ENCODE measurements around the gene MACROD2.

The MACROD2 gene

GRCh38 chr20:15220778-15221565 is 1225.7 kb downstream of the MACROD2 start:
- no peak for DNase-seq (ENCODE audit: low spot score in 2 of 2)
- Mint-ChIP-seq H3K4me3 (no peak overlapping the region), H3K27ac (no peak overlapping the region), H3K27me3 (no peaks in the 10 kb centered on the region), H3K9me3 (no peaks in the 10 kb centered on the region), H3K4me1 (no peaks in the 10 kb centered on the region), H3K36me3 (no peaks in the 10 kb centered on the region)
- ATAC-seq (ENCODE audit: low read depth), result no peak

- Mint-ChIP-seq H3K27ac (no peak overlapping the region), H3K27me3 (no peaks in the 10 kb centered on the region), H3K9me3 (no peaks in the 10 kb centered on the region), H3K4me1 (no peaks in the 10 kb centered on the region), H3K4me3 (no peak overlapping the region), H3K36me3 (no peaks in the 10 kb centered on the region)
- no peak for ATAC-seq (ENCODE audit: low read depth)
- no peak for DNase-seq (ENCODE audit: low spot score in 2 of 2)
Measured at GRCh38 chr20:15222502-15223330, 1227.4 kb downstream of the MACROD2 start.

GRCh38 chr20:15224199-15224598 is 1228.9 kb downstream of the MACROD2 start:
- H3K4me1 Mint-ChIP-seq, result no peaks in the 10 kb centered on the region
- no peaks in the 10 kb centered on the region for H3K9me3 Mint-ChIP-seq
- H3K36me3 Mint-ChIP-seq, result no peaks in the 10 kb centered on the region
- ATAC-seq (ENCODE audit: low read depth) (no peak), DNase-seq (ENCODE audit: low spot score in 2 of 2) (no peak)
- H3K4me3 Mint-ChIP-seq, result no peak overlapping the region
- H3K27me3 Mint-ChIP-seq, result no peaks in the 10 kb centered on the region
- no peak overlapping the region for H3K27ac Mint-ChIP-seq

GRCh38 chr20:15227102-15227501 is 1231.8 kb downstream of the MACROD2 start:
- H3K27ac Mint-ChIP-seq, result no peak overlapping the region

GRCh38 chr20:15232243-15232642 is 1236.9 kb downstream of the MACROD2 start:
- no peaks in the 10 kb centered on the region for H3K9me3 Mint-ChIP-seq
- ATAC-seq (ENCODE audit: low read depth) (no peak), DNase-seq (ENCODE audit: low spot score in 2 of 2) (no peak)
- no peaks in the 10 kb centered on the region for H3K4me1 Mint-ChIP-seq
- no peak overlapping the region for H3K27ac Mint-ChIP-seq
- H3K4me3 Mint-ChIP-seq, result no peak overlapping the region
- no peaks in the 10 kb centered on the region for H3K36me3 Mint-ChIP-seq
- peaks cover 3% of the 10 kb centered on the region for H3K27me3 Mint-ChIP-seq

More at GRCh38 chr20:15227102-15227501, 1231.8 kb downstream of the MACROD2 start:
- H3K4me1 Mint-ChIP-seq, result no peaks in the 10 kb centered on the region
- H3K9me3 Mint-ChIP-seq, result no peaks in the 10 kb centered on the region
- DNase-seq (ENCODE audit: low spot score in 2 of 2) (no peak), ATAC-seq (ENCODE audit: low read depth) (no peak)
- no peaks in the 10 kb centered on the region for H3K36me3 Mint-ChIP-seq
- H3K4me3 Mint-ChIP-seq, result no peak overlapping the region
- H3K27me3 Mint-ChIP-seq, result peaks cover 3% of the 10 kb centered on the region

- DNase-seq (ENCODE audit: low spot score in 2 of 2) (no peak), ATAC-seq (ENCODE audit: low read depth) (no peak)
- H3K36me3 Mint-ChIP-seq, result no peaks in the 10 kb centered on the region
Measured at GRCh38 chr20:15235471-15236198, 1240.3 kb downstream of the MACROD2 start.

GRCh38 chr20:15236812-15237211 is 1241.5 kb downstream of the MACROD2 start:
- Mint-ChIP-seq H3K36me3 (no peaks in the 10 kb centered on the region), H3K4me1 (no peaks in the 10 kb centered on the region), H3K27me3 (peaks cover 1% of the 10 kb centered on the region), H3K27ac (no peak overlapping the region), H3K9me3 (no peaks in the 10 kb centered on the region), H3K4me3 (no peak overlapping the region)
- ATAC-seq (ENCODE audit: low read depth), result peak; percentile 60
- DNase-seq (ENCODE audit: low spot score in 2 of 2), result no peak

More at GRCh38 chr20:15235471-15236198, 1240.3 kb downstream of the MACROD2 start:
- no peak overlapping the region for H3K4me3 Mint-ChIP-seq
- H3K9me3 Mint-ChIP-seq, result no peaks in the 10 kb centered on the region
- peaks cover 1% of the 10 kb centered on the region for H3K27me3 Mint-ChIP-seq
- no peaks in the 10 kb centered on the region for H3K4me1 Mint-ChIP-seq
- H3K27ac Mint-ChIP-seq, result no peak overlapping the region

- Mint-ChIP-seq H3K27ac (no peak overlapping the region), H3K9me3 (no peaks in the 10 kb centered on the region)
- no peak for ATAC-seq (ENCODE audit: low read depth)
Measured at GRCh38 chr20:15239542-15240206, 1244.4 kb downstream of the MACROD2 start.

GRCh38 chr20:15240801-15241200 is 1245.5 kb downstream of the MACROD2 start:
- DNase-seq (ENCODE audit: low spot score in 2 of 2) (no peak), ATAC-seq (ENCODE audit: low read depth) (no peak)
- Mint-ChIP-seq H3K27ac (no peak overlapping the region), H3K4me1 (no peaks in the 10 kb centered on the region), H3K9me3 (no peaks in the 10 kb centered on the region), H3K27me3 (peaks cover 1% of the 10 kb centered on the region), H3K4me3 (no peak overlapping the region), H3K36me3 (no peaks in the 10 kb centered on the region)

More at GRCh38 chr20:15239542-15240206, 1244.4 kb downstream of the MACROD2 start:
- no peak overlapping the region for H3K4me3 Mint-ChIP-seq
- no peaks in the 10 kb centered on the region for H3K36me3 Mint-ChIP-seq
- DNase-seq (ENCODE audit: low spot score in 2 of 2), result no peak
- peaks cover 1% of the 10 kb centered on the region for H3K27me3 Mint-ChIP-seq
- H3K4me1 Mint-ChIP-seq, result no peaks in the 10 kb centered on the region

- peaks cover 1% of the 10 kb centered on the region for H3K27me3 Mint-ChIP-seq
- H3K27ac Mint-ChIP-seq, result no peak overlapping the region
- H3K4me3 Mint-ChIP-seq, result no peak overlapping the region
- no peaks in the 10 kb centered on the region for H3K36me3 Mint-ChIP-seq
- H3K9me3 Mint-ChIP-seq, result no peaks in the 10 kb centered on the region
- no peak for DNase-seq (ENCODE audit: low spot score in 2 of 2)
- no peak for ATAC-seq (ENCODE audit: low read depth)
- no peaks in the 10 kb centered on the region for H3K4me1 Mint-ChIP-seq
Measured at GRCh38 chr20:15241681-15242080, 1246.4 kb downstream of the MACROD2 start.

- Mint-ChIP-seq H3K36me3 (no peaks in the 10 kb centered on the region), H3K4me3 (no peak overlapping the region), H3K4me1 (no peaks in the 10 kb centered on the region), H3K27ac (no peak overlapping the region), H3K27me3 (no peaks in the 10 kb centered on the region), H3K9me3 (no peaks in the 10 kb centered on the region)
- DNase-seq (ENCODE audit: low spot score in 2 of 2) (no peak), ATAC-seq (ENCODE audit: low read depth) (no peak)
Measured at GRCh38 chr20:15242773-15243172, 1247.5 kb downstream of the MACROD2 start.

GRCh38 chr20:15245896-15246295 is 1250.6 kb downstream of the MACROD2 start:
- Mint-ChIP-seq H3K36me3 (no peaks in the 10 kb centered on the region), H3K27ac (no peak overlapping the region), H3K27me3 (no peaks in the 10 kb centered on the region), H3K4me3 (no peak overlapping the region), H3K9me3 (no peaks in the 10 kb centered on the region), H3K4me1 (no peaks in the 10 kb centered on the region)
- no peak for ATAC-seq (ENCODE audit: low read depth)
- DNase-seq (ENCODE audit: low spot score in 2 of 2), result no peak

- no peaks in the 10 kb centered on the region for H3K4me1 Mint-ChIP-seq
Measured at GRCh38 chr20:15248618-15249395, 1253.5 kb downstream of the MACROD2 start.

More at GRCh38 chr20:15248618-15249395, 1253.5 kb downstream of the MACROD2 start:
- no peaks in the 10 kb centered on the region for H3K36me3 Mint-ChIP-seq
- no peaks in the 10 kb centered on the region for H3K9me3 Mint-ChIP-seq
- ATAC-seq (ENCODE audit: low read depth), result no peak
- H3K27me3 Mint-ChIP-seq, result no peaks in the 10 kb centered on the region
- no peak overlapping the region for H3K4me3 Mint-ChIP-seq
- H3K27ac Mint-ChIP-seq, result no peak overlapping the region
- DNase-seq (ENCODE audit: low spot score in 2 of 2), result no peak
